Epithelial cell of proximal tubule (primary cell): ENCODE measurements around the gene CYP24A1. TPM values are rescaled to one million over a fixed set of nuclear protein-coding genes. Genes with fewer than 3 reads are reported as not detected.

Source experiments
- DNase-seq: peaks from one replicate; pipeline ENCODE4 v3.0.0-alpha.2; 2011; ENCODE audit warnings: low read depth
- H3K4me3 ChIP-seq: 2 replicates; pipeline ENCODE4 v1.5.1; 2011; ENCODE audit warnings: low read depth, mild to moderate bottlenecking, low read length
- total RNA-seq: library from RNA; depleted of rRNA; stranded (reverse); fragments of >200 nt; gene quantifications from 2 replicates; pipeline ENCODE4 v1.2.3, GENCODE V29; 2015
- TF ChIP-seq, protein P1 (sequence below): conservative IDR thresholded peaks from 2 replicates; pipeline ENCODE4 v1.5.1; 2012; ENCODE audit warnings: low read depth, mild to moderate bottlenecking, low read length

Gene CYP24A1
- total RNA-seq, 1 donor from 2014 or later: 1.5 TPM

DNA sequence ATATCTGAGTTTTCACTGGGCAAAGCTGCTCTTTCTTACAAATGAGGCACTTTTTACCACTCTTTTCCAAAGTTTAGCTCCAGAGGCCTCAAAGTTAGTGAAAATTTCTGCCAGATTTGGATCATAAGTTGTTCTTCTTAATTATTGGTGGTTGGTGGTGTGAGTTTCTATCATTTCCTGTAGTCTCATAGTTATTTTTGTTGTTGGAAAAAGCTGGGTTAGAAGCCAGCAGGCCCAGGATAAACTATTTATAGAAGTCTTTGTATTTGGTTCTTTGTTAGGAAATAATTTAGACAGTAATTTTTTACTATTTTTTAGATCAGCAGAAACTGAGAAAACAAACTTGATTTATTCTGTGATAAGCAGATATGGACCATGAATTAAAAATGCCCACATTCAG lies 44.7 kb upstream of the CYP24A1 start:
- TF ChIP-seq, protein P1, sequence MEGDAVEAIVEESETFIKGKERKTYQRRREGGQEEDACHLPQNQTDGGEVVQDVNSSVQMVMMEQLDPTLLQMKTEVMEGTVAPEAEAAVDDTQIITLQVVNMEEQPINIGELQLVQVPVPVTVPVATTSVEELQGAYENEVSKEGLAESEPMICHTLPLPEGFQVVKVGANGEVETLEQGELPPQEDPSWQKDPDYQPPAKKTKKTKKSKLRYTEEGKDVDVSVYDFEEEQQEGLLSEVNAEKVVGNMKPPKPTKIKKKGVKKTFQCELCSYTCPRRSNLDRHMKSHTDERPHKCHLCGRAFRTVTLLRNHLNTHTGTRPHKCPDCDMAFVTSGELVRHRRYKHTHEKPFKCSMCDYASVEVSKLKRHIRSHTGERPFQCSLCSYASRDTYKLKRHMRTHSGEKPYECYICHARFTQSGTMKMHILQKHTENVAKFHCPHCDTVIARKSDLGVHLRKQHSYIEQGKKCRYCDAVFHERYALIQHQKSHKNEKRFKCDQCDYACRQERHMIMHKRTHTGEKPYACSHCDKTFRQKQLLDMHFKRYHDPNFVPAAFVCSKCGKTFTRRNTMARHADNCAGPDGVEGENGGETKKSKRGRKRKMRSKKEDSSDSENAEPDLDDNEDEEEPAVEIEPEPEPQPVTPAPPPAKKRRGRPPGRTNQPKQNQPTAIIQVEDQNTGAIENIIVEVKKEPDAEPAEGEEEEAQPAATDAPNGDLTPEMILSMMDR: no peak
- H3K4me3 ChIP-seq: no peak overlapping the region
- DNase-seq: no peak

GRCh38 chr20:54217762-54218161 lies 44.0 kb upstream of the CYP24A1 start:
- H3K4me3 ChIP-seq: no peak overlapping the region
- TF ChIP-seq, protein P1: no peak
- no peak for DNase-seq

DNA sequence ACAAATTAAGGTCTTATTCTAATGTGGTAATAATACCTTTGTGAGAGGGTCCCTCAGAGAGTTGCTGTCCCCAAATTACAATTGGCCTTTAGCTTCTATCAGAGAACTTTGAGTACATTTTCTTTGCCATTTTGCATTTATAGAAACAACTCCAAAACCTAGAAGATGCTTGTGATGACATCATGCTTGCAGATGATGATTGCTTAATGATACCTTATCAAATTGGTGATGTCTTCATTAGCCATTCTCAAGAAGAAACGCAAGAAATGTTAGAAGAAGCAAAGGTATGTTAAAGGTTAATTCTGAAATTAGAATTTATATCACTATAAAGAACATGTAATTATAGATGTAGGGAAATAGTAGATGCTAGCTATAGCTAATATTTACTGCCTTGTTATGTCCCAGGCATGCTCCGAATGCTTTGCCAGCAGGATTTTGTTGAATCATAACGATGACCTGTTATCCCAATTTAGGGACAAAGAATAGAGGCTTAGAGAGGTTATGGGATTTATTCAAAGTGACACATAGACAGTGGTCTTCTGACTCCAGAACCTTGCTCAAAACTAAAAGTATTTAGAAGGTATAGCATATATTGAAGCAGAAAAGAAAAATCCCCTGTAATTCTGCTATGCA lies 41.5 kb upstream of the CYP24A1 start:
- TF ChIP-seq, protein P1: no peak
- H3K4me3 ChIP-seq: no peak overlapping the region
- DNase-seq: no peak

GRCh38 chr20:54214566-54214965 lies 40.8 kb upstream of the CYP24A1 start:
- TF ChIP-seq, protein P1: no peak
- DNase-seq: no peak
- H3K4me3 ChIP-seq: no peak overlapping the region

GRCh38 chr20:54212871-54213270 lies 39.1 kb upstream of the CYP24A1 start:
- H3K4me3 ChIP-seq: no peak overlapping the region
- TF ChIP-seq, protein P1: no peak
- DNase-seq: no peak

DNA sequence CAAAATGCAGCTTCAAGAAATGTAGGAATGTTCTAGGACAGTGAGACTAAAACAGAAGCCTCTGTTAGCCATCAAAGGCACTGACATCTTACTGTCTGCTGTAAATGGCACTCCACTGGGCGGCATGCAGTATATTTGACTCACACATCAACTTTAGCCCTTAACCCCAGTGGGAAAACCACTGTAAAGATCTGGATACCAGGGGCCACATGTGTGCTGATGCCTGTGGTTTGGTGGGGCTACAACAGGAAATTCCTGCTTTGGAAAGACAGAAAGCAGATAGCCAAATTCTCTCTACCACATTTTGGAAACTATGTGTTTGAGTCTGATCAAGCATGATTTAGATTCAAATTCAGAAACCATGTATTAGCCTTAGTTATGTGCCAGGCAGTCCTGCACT lies 38.4 kb upstream of the CYP24A1 start:
- TF ChIP-seq, protein P1: no peak
- DNase-seq: no peak

DNA sequence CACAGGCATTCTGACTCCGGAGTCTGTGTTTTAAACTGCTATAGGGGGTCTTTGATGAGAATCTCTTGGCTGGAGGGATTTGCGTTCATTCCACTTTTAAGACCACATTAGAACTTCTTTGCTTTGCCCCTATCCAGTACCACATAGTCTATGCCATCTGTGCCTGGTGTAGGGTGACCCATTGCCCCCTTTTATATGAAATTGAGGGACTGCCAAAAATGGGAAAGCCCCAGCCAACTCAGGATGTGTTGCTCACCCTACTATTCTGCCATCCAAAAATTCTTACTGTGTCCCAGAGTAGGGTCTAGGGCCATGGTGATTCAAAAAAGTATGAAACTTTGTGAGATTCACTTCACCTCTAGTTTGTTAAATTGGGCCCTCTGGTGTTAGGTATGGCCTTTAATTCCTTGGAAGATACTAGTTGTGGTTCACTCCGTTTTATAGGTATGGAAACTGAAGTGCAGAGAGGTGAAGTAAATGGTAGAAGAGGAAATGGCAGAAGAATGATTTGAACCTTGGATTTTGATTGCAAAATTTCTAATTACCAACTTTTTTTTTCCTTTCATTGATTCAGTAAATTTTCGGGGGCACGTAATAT lies 35.5 kb upstream of the CYP24A1 start:
- H3K4me3 ChIP-seq: peak overlapping the region; percentile 97
- TF ChIP-seq, protein P1: peak; percentile 28
- DNase-seq: no peak

More for the DNA sequence above, 38.4 kb upstream of the CYP24A1 start:
- H3K4me3 ChIP-seq: no peak overlapping the region
